Stimulated activated CD8-positive, alpha-beta memory T cell treated with anti-CD3 and anti-CD28 coated beads, Interleukin-7, amount 100 ng/mL, for 4 hours (primary cell): Measurements from ENCODE around the gene CELF4.

Experiments used
- DNase-seq, 2 donors: peaks; one replicate each; pipeline ENCODE4 v3.0.0-alpha.2; 2020; ENCODE audit warnings: low read depth in 2 of 2

Gene CELF4

GRCh38 chr18:37285825-37286224, 279.8 kb downstream of the CELF4 start:
- no peak for DNase-seq

GRCh38 chr18:37284260-37284659, 281.3 kb downstream of the CELF4 start:
- no peak for DNase-seq

- DNase-seq = no peak
Measured at GRCh38 chr18:37282386-37283037, 283.1 kb downstream of the CELF4 start.

- DNase-seq = no peak
Measured at GRCh38 chr18:37280701-37281393, 284.8 kb downstream of the CELF4 start.

- no peak for DNase-seq
Measured at GRCh38 chr18:37277804-37278203, 287.8 kb downstream of the CELF4 start.

- no peak for DNase-seq
Measured at GRCh38 chr18:37276111-37276890, 289.3 kb downstream of the CELF4 start.

GRCh38 chr18:37275237-37275741, 290.3 kb downstream of the CELF4 start:
- no peak for DNase-seq

- no peak for DNase-seq
Measured at GRCh38 chr18:37274309-37275236, 291.0 kb downstream of the CELF4 start.

- no peak for DNase-seq
Measured at GRCh38 chr18:37272841-37273240, 292.8 kb downstream of the CELF4 start.

GRCh38 chr18:37272226-37272625, 293.4 kb downstream of the CELF4 start:
- DNase-seq = no peak

- no peak for DNase-seq
Measured at GRCh38 chr18:37270666-37271052, 294.9 kb downstream of the CELF4 start.

- no peak for DNase-seq
Measured at GRCh38 chr18:37270038-37270665, 295.4 kb downstream of the CELF4 start.

GRCh38 chr18:37266290-37266689, 299.3 kb downstream of the CELF4 start:
- DNase-seq = no peak

GRCh38 chr18:37265382-37265781, 300.2 kb downstream of the CELF4 start:
- no peak for DNase-seq

GRCh38 chr18:37264956-37265355, 300.6 kb downstream of the CELF4 start:
- DNase-seq = no peak

- DNase-seq = no peak
Measured at GRCh38 chr18:37261988-37262387, 303.6 kb downstream of the CELF4 start.

GRCh38 chr18:37261246-37261840, 304.3 kb downstream of the CELF4 start:
- no peak for DNase-seq

GRCh38 chr18:37260367-37261093, 305.1 kb downstream of the CELF4 start:
- no peak for DNase-seq

GRCh38 chr18:37259711-37260110, 305.9 kb downstream of the CELF4 start:
- no peak for DNase-seq

- DNase-seq = no peak
Measured at GRCh38 chr18:37258819-37259218, 306.8 kb downstream of the CELF4 start.
